Activated CD4-positive, alpha-beta T cell treated with anti-CD3 and anti-CD28 coated beads, Interleukin-10, Interleukin-2, amounts not matched to agents 100 ng/mL and 50 ng/mL, durations not matched to agents 16 hours and 8 hours (primary cell): ENCODE measurements around the gene LRCOL1.

Source experiments
- DNase-seq: peaks from one replicate; pipeline ENCODE4 v3.0.0-alpha.2; 2020

Gene LRCOL1

GRCh38 chr12:132581348-132582057 is 28.9 kb downstream of the LRCOL1 start:
- DNase-seq, result no peak

- DNase-seq, result no peak
These were observed 29.6 kb downstream of the LRCOL1 start for GRCh38 chr12:132580701-132581292.

DNA sequence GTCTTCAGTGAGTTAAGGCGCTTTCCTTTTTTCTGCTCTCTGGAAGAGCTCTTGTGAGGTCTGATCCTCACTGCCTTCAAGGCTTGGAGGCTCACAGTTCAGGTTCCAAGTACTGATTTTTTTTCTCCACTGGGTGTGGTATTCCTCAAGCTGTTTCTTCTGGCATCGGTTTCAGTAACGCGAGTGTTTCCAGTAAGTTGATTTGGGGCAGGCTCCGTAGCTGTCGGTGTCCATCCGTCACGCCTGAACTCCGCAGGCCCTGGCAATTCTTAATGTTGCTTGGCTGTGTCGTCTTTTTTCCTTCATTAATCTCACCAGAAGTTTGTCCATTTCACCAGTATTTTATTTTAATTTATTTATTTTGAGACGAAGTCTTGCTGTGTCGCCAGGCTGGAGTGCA is 30.6 kb downstream of the LRCOL1 start:
- no peak for DNase-seq

GRCh38 chr12:132578826-132579225 is 31.6 kb downstream of the LRCOL1 start:
- no peak for DNase-seq

- DNase-seq, result no peak
These were observed 32.3 kb downstream of the LRCOL1 start for GRCh38 chr12:132578118-132578517.

- DNase-seq, result no peak
These were observed 33.0 kb downstream of the LRCOL1 start for GRCh38 chr12:132577191-132577920.

- DNase-seq, result no peak
These were observed 33.7 kb downstream of the LRCOL1 start for GRCh38 chr12:132576701-132577100.

DNA sequence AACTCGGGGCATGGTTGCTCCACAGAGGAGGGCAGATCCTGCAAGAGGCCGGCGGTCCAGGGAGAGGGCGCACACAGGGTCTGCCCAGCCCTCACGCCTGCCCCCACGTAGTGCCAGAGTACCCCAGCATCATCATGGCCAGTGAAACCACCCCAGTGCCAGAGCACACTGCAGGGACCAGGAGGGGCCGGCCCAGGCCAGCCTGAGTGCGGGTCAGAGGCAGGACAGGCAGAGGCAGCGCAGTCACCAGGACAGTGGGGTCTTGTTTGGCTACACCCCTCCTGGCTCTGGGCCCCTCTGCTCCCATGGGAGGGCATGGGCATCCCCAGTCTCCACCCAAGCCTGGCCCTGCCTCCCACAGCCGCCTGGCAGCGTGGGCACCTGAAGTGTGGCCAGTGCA is 34.7 kb downstream of the LRCOL1 start:
- no peak for DNase-seq

GRCh38 chr12:132574271-132574996 is 35.9 kb downstream of the LRCOL1 start:
- DNase-seq, result no peak

DNA sequence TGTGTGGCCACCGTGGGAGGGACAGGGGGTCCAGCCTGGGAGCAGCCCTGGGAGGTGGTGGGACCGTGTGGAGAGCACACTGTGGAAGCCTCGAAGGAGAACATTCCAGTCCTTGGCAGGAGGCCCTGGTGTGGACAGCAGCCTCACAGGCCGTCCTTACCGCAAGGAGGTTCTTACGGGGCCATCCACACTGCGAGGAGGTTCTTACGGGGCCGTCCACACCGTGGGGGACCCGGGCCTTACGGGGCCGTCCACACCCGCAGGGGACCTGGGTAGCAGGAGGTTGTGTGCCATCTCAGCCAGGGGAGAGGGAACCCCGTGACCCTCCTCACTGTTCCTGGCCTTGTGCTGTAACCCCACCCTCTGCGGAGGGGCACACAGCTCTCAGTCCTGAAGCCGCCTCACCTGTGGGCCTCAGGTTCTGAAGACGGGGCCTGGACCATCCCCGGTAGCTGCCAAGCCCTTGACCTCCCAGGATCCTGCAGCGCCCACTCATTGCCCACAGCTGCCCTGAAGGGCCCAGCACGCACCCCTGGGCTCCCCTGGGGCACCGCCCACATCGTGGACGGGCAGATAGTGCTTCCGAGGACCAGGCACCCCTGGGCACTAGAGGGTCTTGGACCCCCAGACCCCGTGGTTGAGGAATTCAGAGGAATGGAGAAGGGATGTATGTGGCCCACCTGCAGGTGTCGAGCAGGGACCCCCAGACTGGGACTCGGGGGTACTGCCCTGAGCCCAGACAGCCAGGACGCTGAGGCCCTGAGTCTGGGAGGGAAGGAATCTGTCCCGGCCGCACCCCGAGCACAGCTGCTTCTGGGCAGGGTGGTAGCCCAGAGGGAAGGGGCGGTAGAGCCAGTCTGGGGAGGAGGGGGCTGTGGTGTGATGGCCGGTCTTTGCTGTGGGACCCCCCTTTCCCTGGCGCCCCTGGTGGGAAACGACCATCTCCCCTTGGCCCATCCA is 37.3 kb downstream of the LRCOL1 start:
- DNase-seq, result no peak

DNA sequence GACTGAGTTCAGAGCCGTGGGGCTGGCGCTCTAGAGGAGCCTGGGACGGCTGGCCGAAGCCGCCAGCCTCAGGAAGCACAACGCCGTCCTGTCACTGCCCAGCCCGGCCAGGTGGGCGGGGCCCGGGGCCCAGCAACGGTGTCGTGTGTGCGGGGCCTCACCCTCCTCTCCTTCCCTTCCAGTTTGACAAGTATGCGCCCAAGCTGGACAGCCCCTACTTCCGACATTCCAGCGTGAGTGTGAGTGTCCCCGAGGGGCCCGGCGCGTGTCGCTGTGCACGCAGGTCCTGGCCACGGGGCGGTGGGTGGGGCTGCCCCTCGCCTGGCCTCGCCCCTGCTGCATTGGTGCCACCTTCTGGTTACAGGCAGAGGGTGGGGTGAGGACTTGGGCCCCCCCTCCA is 38.3 kb downstream of the LRCOL1 start:
- DNase-seq, result no peak

- DNase-seq, result no peak
These were observed 38.8 kb downstream of the LRCOL1 start for GRCh38 chr12:132571598-132571997.

GRCh38 chr12:132571051-132571450 is 39.3 kb downstream of the LRCOL1 start:
- DNase-seq, result no peak

GRCh38 chr12:132570635-132571034 is 39.7 kb downstream of the LRCOL1 start:
- DNase-seq, result no peak

GRCh38 chr12:132569856-132570480 is 40.4 kb downstream of the LRCOL1 start:
- no peak for DNase-seq

DNA sequence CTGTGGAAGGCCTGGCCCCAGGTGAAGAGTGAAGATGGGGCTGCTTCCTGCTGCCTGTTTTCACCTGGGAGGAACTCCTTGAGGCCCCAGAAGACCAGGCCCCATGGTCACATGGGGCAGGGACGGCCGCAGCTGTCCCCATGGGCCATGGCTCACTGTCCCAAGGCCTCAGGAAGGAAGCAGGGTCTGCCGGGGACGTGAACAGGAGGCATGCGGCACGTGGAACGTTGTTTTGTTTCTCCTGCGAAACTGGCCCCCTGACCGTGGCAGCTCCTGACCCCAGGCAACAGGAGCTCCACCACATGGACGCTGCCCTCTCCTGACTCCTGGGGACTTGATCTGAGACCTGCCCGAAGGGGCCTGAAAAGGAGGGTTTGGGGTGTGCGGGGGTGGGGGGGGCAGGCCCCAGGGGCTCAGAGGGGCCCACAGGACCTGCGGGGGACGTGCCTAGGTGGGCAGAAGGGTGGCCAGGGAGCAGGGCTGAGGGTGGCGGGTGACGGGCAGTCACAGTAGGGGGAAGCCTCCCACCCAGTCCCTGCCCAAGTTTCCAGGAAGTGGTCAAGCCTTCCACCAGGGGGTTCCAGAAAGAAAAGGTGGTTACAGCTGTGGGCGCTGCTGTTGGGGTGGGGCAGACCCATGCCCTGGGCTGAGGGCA is 41.4 kb downstream of the LRCOL1 start:
- DNase-seq, result no peak

DNA sequence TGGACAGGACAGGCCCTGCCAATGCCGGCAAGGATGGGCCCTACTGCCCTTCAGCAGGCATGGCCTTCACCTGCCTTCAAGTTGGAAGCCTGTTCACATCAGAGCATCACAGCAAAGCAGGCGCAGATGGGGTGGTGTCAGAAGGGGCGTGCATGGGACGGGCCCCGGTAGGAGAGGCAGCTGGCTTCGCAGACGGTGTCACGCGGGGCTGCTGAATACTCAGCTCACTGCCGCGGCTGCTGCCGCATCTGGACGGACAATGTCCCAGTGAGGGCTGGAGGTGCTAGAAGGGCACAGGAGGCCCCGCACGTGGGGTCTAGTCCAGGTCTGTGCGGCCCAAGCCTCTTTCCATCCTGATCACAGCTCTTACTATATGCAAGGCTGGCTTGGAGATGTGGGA is 42.1 kb downstream of the LRCOL1 start:
- no peak for DNase-seq

DNA sequence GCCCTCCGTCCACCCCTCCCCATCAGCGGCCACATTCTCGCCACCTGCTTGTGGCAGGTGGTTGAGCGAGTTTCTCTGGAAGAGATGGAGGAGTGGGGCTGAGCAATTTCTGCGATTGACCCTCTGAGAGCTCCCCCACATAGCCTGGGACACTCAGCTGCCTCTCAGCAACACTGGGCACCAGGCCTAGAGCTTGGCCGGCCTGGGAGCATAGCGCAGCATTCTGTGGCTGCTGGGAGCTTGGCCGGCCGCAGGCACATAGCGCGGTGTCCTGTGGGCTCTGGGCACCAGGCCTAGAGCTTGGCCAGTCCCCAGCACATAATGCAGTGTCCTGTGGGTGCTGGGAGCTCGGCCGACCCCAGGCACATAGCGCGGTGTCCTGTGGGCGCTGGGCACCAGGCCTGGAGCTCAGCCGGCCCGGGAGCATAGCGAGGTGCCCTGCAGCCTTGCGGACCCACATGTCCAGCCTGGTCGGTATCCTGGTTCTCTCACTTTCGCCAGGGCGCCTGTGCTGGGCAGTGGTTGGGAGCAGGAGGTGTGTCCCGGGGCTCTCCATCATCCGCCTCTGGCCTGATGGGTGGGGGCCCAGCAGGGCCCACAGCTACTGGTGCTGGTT is 43.8 kb downstream of the LRCOL1 start:
- DNase-seq, result no peak

- no peak for DNase-seq
These were observed 45.0 kb downstream of the LRCOL1 start for GRCh38 chr12:132565365-132565764.

DNA sequence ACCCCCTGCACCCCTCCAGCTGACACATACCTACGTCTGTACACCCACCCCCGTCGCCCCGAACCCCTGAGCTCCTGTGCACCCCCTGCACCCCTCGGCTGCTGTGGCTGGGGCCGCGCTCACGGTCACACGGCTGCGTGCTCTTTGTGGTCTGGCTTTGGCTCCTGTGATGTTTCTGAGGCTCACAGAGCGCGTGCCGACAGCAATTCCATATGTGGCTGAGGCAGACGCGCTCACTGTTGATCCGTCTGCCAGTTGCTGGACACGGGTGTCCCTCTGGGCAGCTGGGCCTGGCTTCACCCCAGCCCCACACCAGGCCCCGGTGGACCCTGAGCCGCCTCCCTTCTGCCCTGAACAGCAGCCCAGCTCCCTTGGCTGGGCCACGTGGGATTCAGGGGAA is 46.5 kb downstream of the LRCOL1 start:
- DNase-seq, result no peak

- no peak for DNase-seq
These were observed 47.8 kb downstream of the LRCOL1 start for GRCh38 chr12:132562489-132563021.
